ENCODE results near the gene PRX.
"Not testable (repeated sequence)": the region's sequence is repeated elsewhere in the genome, so short reads cannot be mapped to it uniquely, and the experiment has no call there.

The PRX gene, protein sequence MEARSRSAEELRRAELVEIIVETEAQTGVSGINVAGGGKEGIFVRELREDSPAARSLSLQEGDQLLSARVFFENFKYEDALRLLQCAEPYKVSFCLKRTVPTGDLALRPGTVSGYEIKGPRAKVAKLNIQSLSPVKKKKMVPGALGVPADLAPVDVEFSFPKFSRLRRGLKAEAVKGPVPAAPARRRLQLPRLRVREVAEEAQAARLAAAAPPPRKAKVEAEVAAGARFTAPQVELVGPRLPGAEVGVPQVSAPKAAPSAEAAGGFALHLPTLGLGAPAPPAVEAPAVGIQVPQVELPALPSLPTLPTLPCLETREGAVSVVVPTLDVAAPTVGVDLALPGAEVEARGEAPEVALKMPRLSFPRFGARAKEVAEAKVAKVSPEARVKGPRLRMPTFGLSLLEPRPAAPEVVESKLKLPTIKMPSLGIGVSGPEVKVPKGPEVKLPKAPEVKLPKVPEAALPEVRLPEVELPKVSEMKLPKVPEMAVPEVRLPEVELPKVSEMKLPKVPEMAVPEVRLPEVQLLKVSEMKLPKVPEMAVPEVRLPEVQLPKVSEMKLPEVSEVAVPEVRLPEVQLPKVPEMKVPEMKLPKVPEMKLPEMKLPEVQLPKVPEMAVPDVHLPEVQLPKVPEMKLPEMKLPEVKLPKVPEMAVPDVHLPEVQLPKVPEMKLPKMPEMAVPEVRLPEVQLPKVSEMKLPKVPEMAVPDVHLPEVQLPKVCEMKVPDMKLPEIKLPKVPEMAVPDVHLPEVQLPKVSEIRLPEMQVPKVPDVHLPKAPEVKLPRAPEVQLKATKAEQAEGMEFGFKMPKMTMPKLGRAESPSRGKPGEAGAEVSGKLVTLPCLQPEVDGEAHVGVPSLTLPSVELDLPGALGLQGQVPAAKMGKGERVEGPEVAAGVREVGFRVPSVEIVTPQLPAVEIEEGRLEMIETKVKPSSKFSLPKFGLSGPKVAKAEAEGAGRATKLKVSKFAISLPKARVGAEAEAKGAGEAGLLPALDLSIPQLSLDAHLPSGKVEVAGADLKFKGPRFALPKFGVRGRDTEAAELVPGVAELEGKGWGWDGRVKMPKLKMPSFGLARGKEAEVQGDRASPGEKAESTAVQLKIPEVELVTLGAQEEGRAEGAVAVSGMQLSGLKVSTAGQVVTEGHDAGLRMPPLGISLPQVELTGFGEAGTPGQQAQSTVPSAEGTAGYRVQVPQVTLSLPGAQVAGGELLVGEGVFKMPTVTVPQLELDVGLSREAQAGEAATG (N-terminal part only)

DNA sequence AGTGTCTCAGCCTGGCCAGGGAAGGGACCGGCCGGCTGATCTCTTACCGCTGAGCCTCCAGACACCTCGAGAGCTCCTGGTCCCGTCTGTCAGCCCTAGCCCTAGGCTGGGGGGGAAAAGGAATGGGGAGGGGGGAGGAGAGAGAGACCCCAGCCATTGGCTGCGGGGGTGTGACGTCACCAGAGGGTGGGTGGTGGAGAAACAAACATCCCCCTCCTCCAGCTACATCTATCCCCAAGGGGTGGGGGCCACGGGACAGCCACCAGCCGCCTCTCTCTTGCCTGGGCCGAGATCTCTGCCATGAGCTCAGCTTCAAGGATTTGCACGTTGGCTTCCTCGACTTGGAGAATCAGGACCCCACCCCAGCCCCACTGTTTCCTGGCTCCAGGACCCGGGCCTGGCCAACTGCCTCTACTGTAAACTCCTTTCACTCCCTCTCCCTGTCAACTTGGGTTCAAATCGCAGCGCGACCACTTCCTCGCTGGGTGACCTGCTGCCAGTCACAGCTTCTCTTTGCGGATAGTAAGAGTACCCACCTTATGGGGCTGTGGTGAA lies at the start of gene PRX:
PRX (minus strand) TSS at position 88 of the 555 bp plus-strand sequence. CDS start 5,446 bp downstream, outside the sequence.
- DNase-seq, result no peak

DNA sequence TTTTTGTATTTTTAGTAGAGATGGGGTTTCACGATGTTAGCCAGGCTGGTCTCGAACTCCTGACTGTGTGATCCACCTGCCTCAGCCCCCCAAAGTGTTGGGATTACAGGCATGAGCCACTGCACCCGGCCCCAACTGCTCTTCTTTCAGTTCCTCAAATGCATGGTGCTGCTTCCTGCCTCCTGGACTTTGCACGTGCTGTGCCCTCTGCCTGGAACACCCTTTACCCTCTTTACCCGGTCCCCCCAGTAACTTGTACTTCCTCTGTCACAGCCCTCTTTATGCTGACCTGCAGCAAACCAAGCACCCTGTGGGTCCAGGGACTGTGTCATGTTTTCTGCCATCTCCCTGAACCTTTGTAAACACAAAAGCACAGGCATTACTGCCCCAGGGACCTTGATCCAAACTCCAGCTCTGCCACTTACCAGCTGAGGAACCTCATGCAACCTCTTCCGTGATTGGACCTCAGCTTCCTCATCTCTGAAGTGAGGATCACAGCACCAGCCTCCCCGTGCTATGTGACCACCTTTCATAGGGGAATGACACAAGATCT lies 48.6 kb upstream of the PRX start:
- DNase-seq, result no peak

DNA sequence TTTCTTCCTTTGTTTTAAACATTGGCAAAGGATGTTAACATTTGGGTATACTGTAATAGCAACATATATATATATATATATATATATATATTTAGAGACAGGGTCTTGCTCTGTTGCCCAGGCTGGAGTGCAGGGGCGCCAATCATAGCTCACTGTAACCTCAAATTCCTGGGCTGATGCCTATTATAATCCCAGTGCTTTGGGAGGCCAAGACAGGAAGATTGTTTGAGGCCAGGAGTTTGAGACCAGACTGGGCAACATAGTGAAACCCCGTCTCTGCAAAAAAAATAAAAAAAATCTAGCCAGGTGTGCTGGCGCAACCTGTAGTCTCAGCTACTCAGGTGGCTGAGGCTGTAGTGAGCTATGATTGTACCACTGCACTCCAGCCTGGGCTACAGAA lies 47.0 kb upstream of the PRX start:
- no peak for DNase-seq

DNA sequence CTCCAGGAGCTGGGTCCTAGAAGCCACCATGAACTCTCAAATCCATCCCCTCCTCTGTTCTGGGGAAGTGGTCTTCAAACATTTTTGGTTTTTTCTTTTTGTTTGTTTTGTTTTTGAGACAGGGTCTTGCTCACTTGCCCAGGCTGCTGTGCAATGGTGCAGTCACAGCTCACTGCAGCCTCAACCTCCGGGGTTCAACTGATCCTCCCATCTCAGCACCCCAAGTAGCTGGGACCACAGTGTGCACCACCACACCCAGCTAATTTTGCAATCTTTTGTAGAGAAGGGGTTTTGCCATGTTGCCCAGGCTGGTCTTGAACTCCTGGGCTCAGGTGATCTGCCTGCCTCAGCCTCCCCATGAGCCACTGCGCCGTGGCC lies 45.4 kb upstream of the PRX start:
- no peak for DNase-seq

DNA sequence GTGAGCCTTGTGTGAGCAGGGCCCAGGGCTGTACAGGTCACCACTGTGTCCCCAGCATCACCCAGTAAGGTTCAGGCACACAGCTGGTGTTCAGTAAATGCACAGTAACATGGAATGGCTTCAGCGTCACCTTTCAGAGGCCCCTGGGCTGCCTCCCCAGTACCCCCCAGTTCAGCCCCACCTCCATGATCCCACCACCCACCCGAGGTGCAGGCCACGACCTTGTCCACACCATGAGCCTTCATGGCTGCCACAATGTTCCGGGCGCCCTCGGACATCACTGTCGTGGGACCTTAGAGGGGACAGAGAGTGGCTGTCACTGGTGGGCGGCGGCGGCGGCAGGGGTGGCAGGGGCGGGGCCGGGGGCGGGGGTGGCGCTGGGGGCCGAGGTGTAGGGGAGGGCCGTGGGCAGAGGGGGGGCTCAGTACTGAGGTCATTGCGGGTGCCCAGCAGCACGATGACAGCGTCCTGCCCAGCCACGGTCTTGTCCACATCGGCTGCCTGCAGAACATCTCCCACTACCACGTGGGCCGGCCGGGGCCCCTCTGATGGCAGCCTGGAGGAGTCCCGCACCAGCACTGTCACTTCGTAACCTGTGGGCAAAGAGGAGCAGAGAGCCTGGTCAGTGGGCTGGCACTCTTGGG lies 44.9 kb upstream of the PRX start:
- DNase-seq, result no peak

DNA sequence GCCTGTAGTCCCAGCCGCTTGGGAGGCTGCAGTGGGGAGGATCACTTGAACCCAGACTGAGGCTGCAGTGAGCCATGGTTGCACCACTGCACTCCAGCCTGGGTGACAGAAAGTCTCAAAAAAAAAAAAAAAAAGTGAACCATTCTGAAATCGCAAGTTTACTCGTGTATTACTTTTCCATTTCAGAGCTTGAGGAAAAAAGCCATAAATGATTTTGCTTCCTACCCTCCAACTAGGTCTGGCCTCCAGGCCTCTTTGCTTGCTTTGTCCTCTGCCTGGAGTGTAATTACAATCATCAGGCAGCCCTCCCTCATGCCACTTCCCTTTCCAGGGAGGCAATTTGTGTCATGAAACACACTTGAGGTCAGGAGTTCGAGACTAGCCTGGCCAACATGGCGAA lies 43.9 kb upstream of the PRX start:
- DNase-seq, result no peak

DNA sequence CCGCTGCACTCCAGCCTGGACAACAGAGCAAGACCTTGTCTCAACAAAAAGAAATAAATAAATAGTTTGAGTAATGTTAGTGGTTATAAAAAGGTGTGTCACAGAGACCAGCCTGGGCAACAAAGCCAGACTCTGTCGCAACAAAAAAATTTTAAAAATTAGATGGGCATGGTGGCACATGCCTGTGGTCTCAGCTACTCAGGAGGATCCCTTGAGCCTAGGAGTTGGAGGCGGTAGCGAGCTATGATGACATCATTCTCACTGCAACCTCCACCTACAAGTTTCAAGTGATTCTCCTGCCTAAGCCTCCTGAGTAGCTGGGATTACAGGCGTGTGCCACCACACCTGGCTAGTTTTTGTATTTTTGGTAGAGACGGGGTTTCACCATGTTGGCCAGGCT lies 40.8 kb upstream of the PRX start:
- DNase-seq, result not testable (repeated sequence)

DNA sequence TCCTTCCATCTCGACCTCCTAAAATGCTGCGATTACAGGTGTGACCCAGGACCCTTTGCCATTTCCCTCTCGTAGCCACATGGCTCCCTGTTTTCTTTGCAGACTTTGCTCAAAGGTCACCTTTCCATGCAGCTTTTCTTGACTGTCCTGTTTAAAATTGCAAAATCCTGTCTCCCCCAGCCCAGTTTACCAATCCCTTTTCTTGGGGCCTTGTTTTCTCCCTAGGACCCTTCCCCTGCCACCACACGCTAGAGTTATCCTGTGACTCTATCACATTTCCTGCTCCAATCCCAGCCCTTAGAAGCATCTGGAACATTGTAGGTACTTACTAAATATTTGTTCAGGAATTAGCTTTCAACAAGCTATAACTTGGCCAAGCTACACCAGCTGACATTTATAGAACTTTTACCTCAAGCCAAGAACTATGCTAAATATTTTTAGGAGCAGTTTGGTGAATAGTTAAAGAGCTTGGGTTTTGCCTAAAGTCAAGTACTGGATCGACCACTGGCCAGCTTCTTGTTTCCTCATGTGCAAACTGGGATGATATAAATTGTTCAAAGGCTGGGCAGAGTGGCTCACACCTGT lies 40.1 kb upstream of the PRX start:
- no peak for DNase-seq

DNA sequence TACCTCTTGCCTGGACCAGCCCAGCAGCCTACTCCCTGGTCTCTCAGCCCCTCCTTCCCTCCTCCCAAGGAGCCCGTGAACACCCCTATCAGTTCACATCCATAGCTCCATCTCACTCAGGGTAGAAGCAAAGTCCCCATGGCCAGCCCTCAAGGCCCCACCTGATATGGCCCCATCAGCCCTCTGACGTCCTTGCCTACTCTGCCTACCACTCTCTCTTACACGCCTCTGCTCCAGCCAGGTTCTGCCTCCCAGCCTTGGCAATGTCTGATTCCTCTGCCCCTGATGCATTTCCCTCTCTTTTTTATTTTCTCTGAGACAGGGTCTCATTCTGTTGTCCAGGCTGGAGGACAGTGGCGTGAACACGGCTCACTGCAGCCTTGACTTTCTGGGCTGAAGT lies 38.8 kb upstream of the PRX start:
- no peak for DNase-seq

DNA sequence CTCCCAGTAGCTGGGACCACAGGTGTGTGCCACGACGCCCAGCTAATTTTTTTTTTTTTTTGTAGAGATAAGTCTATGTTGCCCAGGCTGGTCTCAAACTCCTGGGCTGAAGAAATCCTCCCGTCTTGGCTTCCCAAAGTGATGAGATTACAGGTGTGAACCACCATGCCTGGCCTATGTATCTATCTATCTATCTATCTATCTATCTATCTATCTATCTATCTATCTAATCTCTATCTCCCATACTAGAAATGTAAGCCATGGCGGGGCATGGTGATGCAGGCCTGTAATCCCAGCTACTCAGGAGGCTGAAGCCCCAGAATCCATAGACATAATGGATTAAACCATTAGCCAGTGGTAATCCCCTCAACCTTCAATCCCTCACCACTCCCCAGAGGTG lies 37.5 kb upstream of the PRX start:
- DNase-seq, result no peak

DNA sequence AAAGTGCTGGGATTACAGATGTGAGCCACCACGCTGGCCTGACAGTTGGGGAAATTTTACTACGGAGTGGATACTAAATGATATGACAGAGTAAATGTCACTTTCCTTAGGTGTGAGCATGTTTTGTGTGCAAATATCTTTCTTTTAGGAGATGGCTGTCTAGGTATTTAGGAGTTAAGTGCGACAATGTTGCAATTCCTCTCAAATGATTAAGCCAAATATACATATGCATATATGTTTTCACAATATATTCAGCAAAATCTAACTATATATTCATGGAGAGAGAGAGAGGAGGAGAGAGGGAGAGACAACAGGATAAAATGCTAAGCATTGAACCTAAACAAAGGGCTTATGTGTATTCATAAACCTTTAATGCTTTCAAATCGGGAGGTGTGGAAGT lies 36.3 kb upstream of the PRX start:
- no peak for DNase-seq

DNA sequence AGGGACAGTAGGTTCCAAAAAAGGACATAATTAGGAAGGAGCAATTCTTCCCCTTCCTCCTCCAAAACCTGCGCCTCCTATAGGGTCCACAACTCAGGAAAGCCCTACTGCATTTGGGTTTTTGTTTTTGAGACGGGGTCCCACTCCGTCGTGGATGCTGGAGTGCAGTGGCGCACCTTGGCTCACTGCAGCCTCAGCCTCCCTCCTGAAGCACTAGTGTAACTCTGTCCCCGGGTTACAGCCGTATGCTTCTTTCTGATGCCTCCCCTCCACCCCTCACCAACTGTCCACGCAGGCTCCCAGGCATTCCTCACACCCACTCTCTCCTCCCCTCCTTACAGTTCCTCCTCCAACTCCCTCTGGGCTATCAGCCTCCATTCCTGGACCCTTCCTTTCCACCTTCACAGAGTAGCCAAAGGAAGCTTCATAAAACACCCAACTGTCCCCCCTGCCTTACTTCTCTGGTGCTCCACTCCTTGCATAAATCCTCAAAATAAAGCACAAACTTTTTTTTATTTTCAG lies 33.1 kb upstream of the PRX start:
- DNase-seq, result no peak

DNA sequence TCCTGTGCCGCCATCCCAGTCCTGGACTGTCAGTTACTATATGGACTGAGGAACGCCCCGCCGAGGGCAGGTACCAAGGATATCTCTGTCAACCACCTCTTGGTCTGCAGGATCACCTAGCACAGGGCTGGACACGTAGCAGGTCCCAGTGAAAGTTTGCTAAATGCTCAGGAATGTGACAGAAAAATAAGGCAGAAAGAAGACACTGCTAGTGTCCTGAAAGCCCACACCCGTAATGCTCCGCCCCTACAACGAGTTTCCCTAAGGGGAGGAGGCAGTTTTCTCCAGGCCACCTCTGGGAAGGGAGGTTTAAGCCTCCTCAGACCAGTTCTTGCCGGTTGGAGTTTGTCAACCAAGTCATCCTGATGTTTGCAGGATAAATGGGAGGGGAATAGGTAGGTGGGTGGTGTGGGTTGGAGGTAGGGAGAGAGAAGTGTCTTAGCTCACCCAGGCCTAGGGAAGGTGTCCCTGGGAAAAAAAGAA lies 32.6 kb upstream of the PRX start:
- no peak for DNase-seq

DNA sequence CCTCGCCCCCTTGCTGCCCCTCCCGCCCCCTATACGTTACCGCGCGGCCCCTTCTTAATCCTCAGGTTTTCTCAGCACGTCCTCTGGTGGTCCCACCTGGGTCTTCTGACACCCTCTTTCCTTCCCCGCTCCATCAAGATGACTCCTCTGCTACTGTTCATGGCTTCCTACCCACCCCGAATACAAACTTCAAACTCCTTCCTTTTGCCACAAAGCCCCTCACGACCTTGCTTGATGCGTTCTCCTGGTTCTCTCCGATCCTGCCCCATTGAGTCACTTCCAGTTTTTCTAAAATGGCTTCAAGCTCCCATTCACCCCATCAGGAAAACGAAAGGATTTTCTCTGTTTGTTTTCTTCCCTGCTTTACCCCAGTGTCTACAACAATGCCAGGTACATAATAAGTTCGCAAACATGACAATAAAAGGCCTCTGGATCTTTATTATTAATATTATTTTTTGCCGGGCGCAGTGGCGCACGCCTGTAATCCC lies 31.7 kb upstream of the PRX start:
- no peak for DNase-seq

DNA sequence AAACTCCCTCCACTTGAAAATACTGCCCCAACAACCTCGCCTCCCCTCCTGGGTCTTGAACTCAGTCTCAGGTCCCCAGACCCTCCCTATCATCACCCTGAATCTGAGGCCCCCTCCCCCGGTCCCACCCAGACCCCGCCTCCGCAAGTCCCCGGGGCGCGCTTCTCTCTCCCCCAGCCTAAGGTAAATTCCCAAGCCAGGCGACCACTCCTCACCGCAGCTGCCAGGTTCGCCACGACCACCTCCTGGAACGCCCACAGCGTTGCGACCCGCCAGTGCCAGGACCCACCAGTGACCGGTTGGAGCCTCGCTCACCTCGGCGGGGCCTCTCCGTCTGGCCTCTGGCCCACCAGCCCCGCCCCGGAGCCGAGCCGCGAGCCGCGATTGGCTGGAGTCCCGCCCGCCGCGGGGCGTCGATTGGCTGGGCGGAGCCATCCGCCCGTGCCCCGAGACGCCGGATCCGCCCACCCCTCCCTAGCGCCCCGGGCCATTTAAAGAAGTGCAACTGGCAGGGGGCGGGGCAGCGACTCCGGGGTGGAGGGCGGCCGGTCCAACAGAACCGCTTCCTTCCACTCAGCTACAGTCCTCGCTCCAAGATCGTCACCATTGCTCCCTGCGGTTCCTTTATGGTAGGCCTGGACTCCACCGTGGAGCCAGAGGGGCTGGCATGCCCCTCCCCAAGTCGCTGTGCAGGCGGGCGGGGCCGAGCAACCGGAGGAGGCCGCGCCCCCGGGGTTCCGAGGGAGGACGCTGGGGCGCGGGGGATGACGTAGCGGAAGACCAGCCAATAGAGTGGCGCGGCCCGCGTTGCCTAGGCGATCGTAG lies 31.0 kb upstream of the PRX start, which contains the start of gene SERTAD3:
SERTAD3 (minus strand) TSS at position 336 of the 825 bp plus-strand sequence. CDS start 2,255 bp downstream, outside the sequence.
- peak; percentile 98 to 99 (median 98) for DNase-seq

DNA sequence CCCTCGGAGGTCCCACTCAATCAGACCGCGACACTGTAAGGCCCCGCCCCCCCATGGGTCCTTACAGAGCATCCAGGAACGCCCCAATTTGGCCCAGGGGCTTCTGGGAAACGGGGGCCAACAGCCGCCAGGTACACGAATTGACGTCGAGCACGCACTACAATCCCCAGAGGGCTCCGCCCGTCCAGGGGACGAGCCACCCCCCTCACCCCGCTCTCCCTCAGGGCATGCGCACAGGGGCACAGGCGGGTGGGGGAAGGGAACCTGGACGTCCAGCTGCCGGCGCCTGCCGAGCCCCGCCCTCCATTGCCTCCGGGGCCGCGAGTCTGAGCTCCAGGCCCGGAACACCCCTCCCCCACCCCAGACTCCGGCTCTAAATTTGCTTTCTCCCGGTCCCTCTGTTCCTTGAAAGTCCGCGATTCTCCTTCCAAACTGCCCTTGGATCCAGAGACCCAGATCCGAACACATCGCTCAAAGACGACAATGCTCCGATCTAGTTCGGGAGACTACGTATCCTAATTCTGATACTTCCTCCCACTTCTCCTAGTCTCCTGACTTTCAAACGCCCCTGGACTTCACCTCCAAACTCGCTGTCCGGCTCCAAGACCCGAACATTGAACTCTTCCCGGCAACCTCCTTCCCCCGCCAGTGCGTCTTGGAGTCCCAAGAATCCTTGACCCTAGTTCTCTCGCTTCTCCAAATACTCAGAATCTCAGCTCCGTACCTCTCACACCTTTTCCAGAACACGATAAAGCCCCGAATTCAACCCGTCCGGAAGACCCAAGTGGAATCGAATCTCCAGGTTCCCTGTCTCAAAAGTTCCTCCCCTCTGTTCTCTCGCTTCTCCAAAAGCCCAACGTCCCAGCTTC lies 30.2 kb upstream of the PRX start:
- DNase-seq, result peak; percentile 96 to 99 (median 99)

DNA sequence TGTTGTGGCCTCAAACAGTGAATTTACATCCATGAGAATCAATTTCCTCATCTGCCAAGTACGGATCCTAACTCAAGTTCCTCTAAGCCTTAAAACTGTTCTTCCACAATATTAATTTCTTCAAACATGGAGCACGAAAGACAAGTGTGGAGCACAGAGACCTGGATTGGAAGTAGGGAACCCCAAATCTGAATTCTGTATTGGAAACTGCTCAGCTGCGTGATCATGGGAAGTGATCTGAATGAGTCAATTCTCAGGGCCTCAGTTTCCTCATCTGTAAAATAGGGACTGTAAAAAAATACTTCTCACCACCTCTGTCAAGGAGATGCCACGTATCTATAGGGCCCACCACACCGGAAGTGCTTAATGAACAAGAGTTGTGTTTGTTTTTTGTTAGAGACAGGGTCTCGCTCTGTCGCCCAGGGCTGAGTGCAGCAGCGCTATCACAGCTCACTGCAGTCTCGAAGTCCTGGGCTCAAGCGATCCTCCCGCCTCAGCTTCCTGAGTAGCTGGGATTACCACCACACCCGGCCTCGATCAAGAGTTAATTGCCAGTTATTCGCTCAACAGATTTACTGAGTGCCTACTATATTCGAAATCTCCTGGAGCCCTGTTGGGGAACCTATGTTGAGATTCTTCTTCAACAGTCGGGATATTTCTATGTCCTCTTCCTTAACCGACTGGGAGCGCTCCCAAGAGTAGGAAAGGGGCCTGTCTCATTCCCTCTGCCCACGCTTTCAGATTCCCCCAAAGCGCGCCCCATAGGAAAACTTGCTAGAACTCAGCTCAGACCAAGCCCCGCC lies 29.4 kb upstream of the PRX start:
- DNase-seq, result no peak

DNA sequence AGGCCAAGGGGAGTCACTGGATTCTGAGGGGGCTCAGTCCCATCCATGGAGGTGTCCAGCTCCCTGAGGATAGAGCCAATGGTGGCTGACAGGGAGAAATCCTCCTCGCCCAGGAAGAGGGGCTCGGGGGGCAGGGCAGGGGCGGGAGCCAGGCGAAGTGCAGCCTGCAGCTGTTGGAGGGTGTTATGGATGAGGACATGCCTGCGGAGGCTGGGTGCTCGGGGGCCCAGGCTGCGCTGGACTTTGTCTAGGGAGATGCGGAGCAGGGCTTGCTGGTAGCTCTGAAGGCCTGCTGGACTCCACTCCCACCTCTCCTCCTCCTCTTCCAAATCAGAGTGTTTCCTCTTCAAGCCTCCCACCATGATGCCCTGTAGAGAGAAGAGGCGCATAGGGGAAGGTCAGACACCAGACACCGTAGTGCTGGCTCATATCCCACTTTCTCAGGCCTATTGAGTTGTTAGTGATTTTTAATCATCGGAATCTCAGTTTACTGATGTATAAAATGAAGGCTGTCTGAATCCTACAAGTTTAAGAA lies 28.6 kb upstream of the PRX start:
- no peak for DNase-seq

Measured in NCI-H1417 (cell line).